Central memory CD8-positive, alpha-beta T cell (primary cell): Measurements from ENCODE around the gene ASRGL1.

Source experiments
- ATAC-seq: fragments of 150-1000 bp; cut with Tn5 transposase; replicated peaks from 2 replicates; pipeline ENCODE4 v1.10.0; 2022; ENCODE audit warnings: mild to moderate bottlenecking, moderate FRiP score, moderate number of reproducible peaks; ENCODE audit not compliant: poor library complexity, severe bottlenecking; ENCODE audit errors: extremely low read depth
- DNase-seq, 2 donors: peaks; one replicate each; pipeline ENCODE4 v3.0.0; 2021; ENCODE audit warnings: low spot score in 2 of 2
- H3K27ac Mint-ChIP-seq: one replicate; pipeline ENCODE4 v1.8.0; 2022; ENCODE audit warnings: low read depth, mild to moderate bottlenecking, moderate library complexity, mixed read lengths
- H3K27me3 Mint-ChIP-seq: one replicate; pipeline ENCODE4 v1.8.0; 2022; ENCODE audit warnings: mixed read lengths
- H3K36me3 Mint-ChIP-seq: one replicate; pipeline ENCODE4 v1.8.0; 2022; ENCODE audit warnings: mild to moderate bottlenecking, moderate library complexity, mixed read lengths; ENCODE audit not compliant: insufficient read depth
- H3K4me1 Mint-ChIP-seq: one replicate; pipeline ENCODE4 v1.8.0; 2022; ENCODE audit warnings: mixed read lengths
- H3K4me3 Mint-ChIP-seq: one replicate; pipeline ENCODE4 v1.8.0; 2022; ENCODE audit warnings: mild to moderate bottlenecking, moderate library complexity, mixed read lengths
- H3K9me3 Mint-ChIP-seq: one replicate; pipeline ENCODE4 v1.8.0; 2022; ENCODE audit warnings: mixed read lengths

ASRGL1 gene

GRCh38 chr11:62413060-62413696 is 75.9 kb downstream of the ASRGL1 start:
- no peak overlapping the region for H3K4me3 Mint-ChIP-seq
- H3K27ac Mint-ChIP-seq = no peak overlapping the region
- no peaks in the 10 kb centered on the region for H3K27me3 Mint-ChIP-seq
- peaks cover 2% of the 10 kb centered on the region for H3K36me3 Mint-ChIP-seq
- no peaks in the 10 kb centered on the region for H3K9me3 Mint-ChIP-seq
- ATAC-seq = no peak
- no peaks in the 10 kb centered on the region for H3K4me1 Mint-ChIP-seq
- no peak for DNase-seq

- DNase-seq (no peak), ATAC-seq (no peak)
- no peak overlapping the region for H3K27ac Mint-ChIP-seq
- H3K9me3 Mint-ChIP-seq = no peaks in the 10 kb centered on the region
- peaks cover 2% of the 10 kb centered on the region for H3K36me3 Mint-ChIP-seq
- no peak overlapping the region for H3K4me3 Mint-ChIP-seq
- H3K4me1 Mint-ChIP-seq = no peaks in the 10 kb centered on the region
- no peaks in the 10 kb centered on the region for H3K27me3 Mint-ChIP-seq
Observed at GRCh38 chr11:62416596-62416995, 79.3 kb downstream of the ASRGL1 start.

DNA sequence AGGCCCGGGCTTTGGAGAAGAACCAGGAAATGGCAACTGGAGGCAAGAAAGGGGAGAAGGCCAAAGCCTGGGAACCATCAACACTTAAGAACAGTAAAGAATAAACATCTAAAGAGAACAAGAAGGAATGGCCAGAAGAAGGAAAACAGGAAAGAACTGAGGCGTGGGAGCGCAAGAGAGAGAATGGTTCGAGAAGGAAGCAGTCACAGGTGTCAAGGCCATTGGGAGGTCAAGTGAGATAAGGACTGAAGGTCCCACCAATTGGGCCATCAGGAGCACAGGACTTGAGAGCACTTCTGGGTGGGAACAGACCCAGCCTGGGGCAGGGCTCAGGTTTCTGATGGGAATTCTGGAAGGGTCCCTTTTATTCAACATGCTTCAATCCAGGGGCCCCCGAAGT is 80.9 kb downstream of the ASRGL1 start:
- no peaks in the 10 kb centered on the region for H3K9me3 Mint-ChIP-seq

GRCh38 chr11:62418733-62419132 is 81.5 kb downstream of the ASRGL1 start, which contains the start of gene SCGB1A1:
SCGB1A1 (plus strand) TSS chr11:62419033; CDS start chr11:62419096, 63 bp downstream.
- no peak for DNase-seq
- H3K9me3 Mint-ChIP-seq = no peaks in the 10 kb centered on the region
- H3K27ac Mint-ChIP-seq = no peak within 1 kb of the TSS
- H3K4me1 Mint-ChIP-seq = no peaks in the 10 kb centered on the region
- no peaks in the 10 kb centered on the region for H3K27me3 Mint-ChIP-seq
- H3K36me3 Mint-ChIP-seq = peaks cover 4% of the 10 kb centered on the region
- no peak within 1 kb of the TSS for H3K4me3 Mint-ChIP-seq
- ATAC-seq = no peak

More for the DNA sequence above, 80.9 kb downstream of the ASRGL1 start:
- Mint-ChIP-seq H3K27ac (no peak overlapping the region), H3K36me3 (peaks cover 2% of the 10 kb centered on the region), H3K4me3 (no peak overlapping the region), H3K4me1 (no peaks in the 10 kb centered on the region), H3K27me3 (no peaks in the 10 kb centered on the region)
- DNase-seq = no peak
- no peak for ATAC-seq

- no peak overlapping the region for H3K4me3 Mint-ChIP-seq
- no peaks in the 10 kb centered on the region for H3K9me3 Mint-ChIP-seq
- DNase-seq = no peak
- H3K27ac Mint-ChIP-seq = no peak overlapping the region
- no peak for ATAC-seq
- H3K27me3 Mint-ChIP-seq = no peaks in the 10 kb centered on the region
- H3K4me1 Mint-ChIP-seq = no peaks in the 10 kb centered on the region
- H3K36me3 Mint-ChIP-seq = peaks cover 4% of the 10 kb centered on the region
Observed at GRCh38 chr11:62419314-62419929, 82.2 kb downstream of the ASRGL1 start.

DNA sequence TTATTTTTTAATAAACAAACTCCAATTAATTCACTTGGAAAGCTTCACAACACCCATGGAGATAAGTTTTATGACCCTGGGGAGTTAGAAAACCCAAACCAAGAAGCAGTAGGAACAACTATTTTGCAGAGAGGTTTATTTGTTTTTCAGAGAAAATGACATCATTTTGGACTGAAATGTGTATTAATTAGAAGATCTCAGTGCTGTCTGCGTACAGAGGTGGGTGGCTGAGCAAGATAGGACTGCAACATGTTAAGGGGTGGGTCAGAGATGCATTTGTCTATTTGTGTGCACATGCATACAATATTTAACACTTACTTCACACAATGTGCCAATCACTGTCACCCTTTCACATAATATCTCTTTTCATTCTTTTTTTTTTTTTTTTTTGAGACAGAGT is 82.7 kb downstream of the ASRGL1 start:
- no peaks in the 10 kb centered on the region for H3K9me3 Mint-ChIP-seq
- H3K27me3 Mint-ChIP-seq = no peaks in the 10 kb centered on the region
- no peak overlapping the region for H3K4me3 Mint-ChIP-seq
- ATAC-seq = no peak
- H3K36me3 Mint-ChIP-seq = peaks cover 4% of the 10 kb centered on the region
- H3K4me1 Mint-ChIP-seq = no peaks in the 10 kb centered on the region
- no peak overlapping the region for H3K27ac Mint-ChIP-seq
- no peak for DNase-seq

DNA sequence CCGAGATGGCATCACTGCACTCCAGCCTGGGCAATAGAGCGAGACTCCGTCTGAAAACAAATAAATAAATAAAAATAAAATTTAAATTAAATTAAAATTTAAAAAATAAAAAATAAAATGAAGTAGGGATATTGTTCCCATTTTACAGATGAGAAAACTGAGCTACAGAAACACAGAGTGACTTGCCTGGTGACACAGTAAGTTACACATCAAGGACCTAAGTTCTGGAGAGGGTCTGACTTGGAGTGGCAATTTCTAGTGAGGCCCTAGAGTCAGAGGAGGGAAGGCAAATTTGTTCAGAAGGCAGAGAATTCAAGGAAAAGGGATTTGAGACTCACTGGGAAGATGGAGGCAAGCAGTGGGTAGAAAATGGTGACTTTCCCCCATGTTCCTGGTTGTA is 83.6 kb downstream of the ASRGL1 start:
- H3K27ac Mint-ChIP-seq = no peak overlapping the region
- no peaks in the 10 kb centered on the region for H3K27me3 Mint-ChIP-seq
- no peaks in the 10 kb centered on the region for H3K9me3 Mint-ChIP-seq
- peaks cover 1% of the 10 kb centered on the region for H3K36me3 Mint-ChIP-seq
- no peak for ATAC-seq
- no peak for DNase-seq
- H3K4me1 Mint-ChIP-seq = no peaks in the 10 kb centered on the region
- no peak overlapping the region for H3K4me3 Mint-ChIP-seq

- H3K27me3 Mint-ChIP-seq = no peaks in the 10 kb centered on the region
- H3K36me3 Mint-ChIP-seq = peaks cover 3% of the 10 kb centered on the region
- H3K4me3 Mint-ChIP-seq = no peak overlapping the region
- H3K4me1 Mint-ChIP-seq = no peaks in the 10 kb centered on the region
- H3K9me3 Mint-ChIP-seq = no peaks in the 10 kb centered on the region
- no peak overlapping the region for H3K27ac Mint-ChIP-seq
- ATAC-seq (no peak), DNase-seq (no peak)
Observed at GRCh38 chr11:62421996-62422395, 84.7 kb downstream of the ASRGL1 start.

GRCh38 chr11:62423012-62423411 is 85.8 kb downstream of the ASRGL1 start:
- Mint-ChIP-seq H3K36me3 (peaks cover 3% of the 10 kb centered on the region), H3K4me3 (no peak overlapping the region), H3K27ac (no peak overlapping the region), H3K27me3 (no peaks in the 10 kb centered on the region), H3K9me3 (no peaks in the 10 kb centered on the region), H3K4me1 (no peaks in the 10 kb centered on the region)
- no peak for DNase-seq
- ATAC-seq = no peak

DNA sequence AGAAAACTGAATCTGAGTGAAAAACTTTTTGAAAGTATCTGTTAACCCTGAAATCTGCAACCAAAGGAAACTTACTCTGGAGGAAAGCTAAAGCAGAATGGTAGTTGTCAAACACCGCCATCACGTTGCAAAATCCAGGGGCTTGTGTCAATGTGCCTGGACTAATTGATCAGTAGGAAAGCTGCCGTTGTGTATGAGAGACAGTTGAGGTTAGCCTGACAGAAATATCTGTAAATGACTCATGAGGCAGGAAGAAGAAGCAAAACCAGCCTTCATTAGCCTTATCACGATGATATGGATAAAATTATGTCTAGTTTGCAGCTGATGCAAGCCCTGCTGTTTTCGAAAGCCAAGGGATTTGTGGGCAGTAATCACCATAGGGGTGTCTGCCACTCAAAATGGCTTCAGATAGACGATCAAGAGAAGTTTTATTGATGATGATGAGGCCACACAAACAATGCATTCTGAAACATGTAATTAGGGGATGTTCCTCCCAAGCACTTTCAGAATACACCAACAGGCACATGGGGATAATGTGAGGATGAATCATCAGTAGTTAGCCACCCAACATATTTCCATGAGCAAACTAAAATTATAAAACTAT is 90.5 kb downstream of the ASRGL1 start:
- DNase-seq = no peak
- Mint-ChIP-seq H3K4me3 (no peak overlapping the region), H3K36me3 (peaks cover 6% of the 10 kb centered on the region), H3K27me3 (no peaks in the 10 kb centered on the region), H3K4me1 (peaks cover 15% of the 10 kb centered on the region), H3K9me3 (no peaks in the 10 kb centered on the region), H3K27ac (peak overlapping the region; percentile 70)
- peak; percentile 33 for ATAC-seq

DNA sequence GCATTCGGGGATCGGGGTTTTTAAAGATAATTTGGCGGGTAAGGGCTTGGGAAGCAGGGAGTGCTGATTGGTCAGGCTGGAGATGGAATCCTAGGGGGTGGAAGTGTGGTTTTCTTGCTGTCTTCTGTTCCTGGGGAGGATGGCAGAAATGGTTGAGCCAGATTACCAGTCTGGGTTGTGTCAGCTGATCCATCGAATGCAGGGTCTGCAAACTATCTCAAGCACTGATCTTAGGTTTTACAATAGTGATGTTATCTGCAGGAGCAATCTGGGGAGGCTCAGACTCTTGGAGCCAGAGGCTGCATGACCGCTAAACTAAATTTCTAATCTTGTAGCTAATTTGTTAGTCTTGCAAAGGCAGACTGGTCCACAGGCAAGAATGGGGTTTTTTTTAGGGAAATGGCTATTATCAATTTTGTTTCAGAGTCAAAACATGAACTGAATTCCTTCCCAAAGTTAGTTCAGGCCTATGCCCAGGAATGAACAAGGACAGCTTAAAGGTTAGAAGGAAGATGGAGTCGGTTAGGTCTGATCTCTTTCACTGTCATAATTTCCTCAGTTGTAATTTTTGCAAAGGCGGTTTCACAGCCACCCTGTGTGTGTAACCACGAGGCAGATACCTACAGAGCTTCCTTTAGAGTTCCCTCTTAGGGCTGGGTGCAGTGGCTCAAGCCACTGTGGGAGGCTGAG is 91.8 kb downstream of the ASRGL1 start:
- H3K36me3 Mint-ChIP-seq = peaks cover 4% of the 10 kb centered on the region
- peaks cover 15% of the 10 kb centered on the region for H3K4me1 Mint-ChIP-seq
- H3K27me3 Mint-ChIP-seq = no peaks in the 10 kb centered on the region
- ATAC-seq (no peak), DNase-seq (no peak)
- no peak overlapping the region for H3K4me3 Mint-ChIP-seq
- H3K27ac Mint-ChIP-seq = no peak overlapping the region
- H3K9me3 Mint-ChIP-seq = no peaks in the 10 kb centered on the region

DNA sequence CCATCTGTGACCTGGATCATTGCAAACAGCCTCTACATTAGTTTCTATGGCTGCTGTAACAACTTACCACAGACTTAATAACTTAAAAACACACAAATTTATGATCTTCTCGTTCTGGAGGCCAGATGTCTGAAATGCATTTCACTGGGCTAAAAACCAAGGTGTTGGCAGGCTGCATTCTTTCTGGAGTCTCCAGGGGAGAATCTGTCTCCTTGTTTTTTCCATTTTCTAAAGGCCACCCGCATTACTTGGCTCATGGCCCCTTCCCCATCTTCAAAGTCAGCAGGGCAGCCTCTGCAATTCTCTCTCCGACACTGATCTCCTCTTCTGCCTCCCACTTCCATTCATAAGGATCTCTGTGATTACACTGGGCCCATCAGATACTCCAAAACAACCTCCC is 93.2 kb downstream of the ASRGL1 start:
- ATAC-seq (no peak), DNase-seq (no peak)
- H3K27me3 Mint-ChIP-seq = no peaks in the 10 kb centered on the region
- peaks cover 4% of the 10 kb centered on the region for H3K36me3 Mint-ChIP-seq
- H3K9me3 Mint-ChIP-seq = no peaks in the 10 kb centered on the region
- H3K27ac Mint-ChIP-seq = no peak overlapping the region
- H3K4me1 Mint-ChIP-seq = peaks cover 15% of the 10 kb centered on the region
- H3K4me3 Mint-ChIP-seq = no peak overlapping the region
